GM21717 (cell line): ENCODE measurements around the gene ZSCAN9.
A peak's percentile ranks its signal among the peaks of the same experiment; 100 is the strongest.

ENCODE experiments used
- ATAC-seq: cut with Tn5 transposase; IDR thresholded peaks from one replicate; pipeline ENCODE4 v1.9.1; 2021; ENCODE audit warnings: mild to moderate bottlenecking, moderate library complexity; ENCODE audit not compliant: unreplicated experiment

Gene ZSCAN9

GRCh38 chr6:28220257-28221133, 4.6 kb upstream of the ZSCAN9 start:
- ATAC-seq, result no peak

GRCh38 chr6:28224131-28225055, 682 bp upstream of the ZSCAN9 start:
- ATAC-seq, result no peak

GRCh38 chr6:28226460-28226859, 1.4 kb downstream of the ZSCAN9 start:
- ATAC-seq, result no peak

- ATAC-seq, result no peak
Measured at GRCh38 chr6:28232785-28233184, 7.7 kb downstream of the ZSCAN9 start.

- no peak for ATAC-seq
Measured at GRCh38 chr6:28235912-28236452, 10.9 kb downstream of the ZSCAN9 start.

- no peak for ATAC-seq
Measured at GRCh38 chr6:28239636-28240035, 14.6 kb downstream of the ZSCAN9 start.

- no peak for ATAC-seq
Measured at GRCh38 chr6:28240471-28240870, 15.4 kb downstream of the ZSCAN9 start.

GRCh38 chr6:28243946-28244345, 18.9 kb downstream of the ZSCAN9 start:
- no peak for ATAC-seq

- no peak for ATAC-seq
Measured at GRCh38 chr6:28245206-28245941, 20.3 kb downstream of the ZSCAN9 start.

GRCh38 chr6:28248916-28249315, 23.8 kb downstream of the ZSCAN9 start:
- no peak for ATAC-seq

GRCh38 chr6:28250747-28251146, 25.7 kb downstream of the ZSCAN9 start:
- ATAC-seq, result no peak

- ATAC-seq, result peak; percentile 47
Measured at GRCh38 chr6:28251661-28252008, 26.6 kb downstream of the ZSCAN9 start.

- peak; percentile 74 for ATAC-seq
Measured at GRCh38 chr6:28252009-28252975, 27.2 kb downstream of the ZSCAN9 start, which contains the start of gene ZKSCAN4. Gene ZKSCAN4, minus strand, starts transcription at chr6:28252269. Its CDS starts 289 bp downstream, at chr6:28251980.

- no peak for ATAC-seq
Measured at GRCh38 chr6:28254121-28254519, 29.0 kb downstream of the ZSCAN9 start.

- no peak for ATAC-seq
Measured at GRCh38 chr6:28257042-28257441, 32.0 kb downstream of the ZSCAN9 start.

- no peak for ATAC-seq
Measured at GRCh38 chr6:28258877-28259777, 34.1 kb downstream of the ZSCAN9 start, which contains the start of gene NKAPL. Gene NKAPL, plus strand, starts transcription at chr6:28259297. Its CDS starts 75 bp downstream, at chr6:28259372.

- no peak for ATAC-seq
Measured at GRCh38 chr6:28263922-28264321, 38.8 kb downstream of the ZSCAN9 start.

- ATAC-seq, result no peak
Measured at GRCh38 chr6:28264834-28265401, 39.8 kb downstream of the ZSCAN9 start.
